RWPE2 (cell line): ENCODE results near the gene DNAJC10.
"Not testable (repeated sequence)": the region's sequence is repeated elsewhere in the genome, so short reads cannot be mapped to it uniquely, and the experiment has no call there.

ENCODE experiments used
- ATAC-seq: fragments of 200-7000 bp; cut with Tn5 transposase; 3 replicates; pipeline ENCODE4 v1.9.1; 2021; ENCODE audit warnings: low read depth
- DNase-seq: peaks from one replicate; pipeline ENCODE4 v3.0.0-alpha.2; 2020; ENCODE audit warnings: low spot score
- H3K27ac ChIP-seq: fragments of 450-650 bp; 2 replicates; pipeline ENCODE4 v1.5.1; 2017; ENCODE audit warnings: mild to moderate bottlenecking; ENCODE audit not compliant: poor library complexity, severe bottlenecking
- H3K27me3 ChIP-seq: fragments of 250-450 bp; sonication (Bioruptor Pico); 2 replicates; pipeline ENCODE4 v1.5.1; 2021; ENCODE audit warnings: mild to moderate bottlenecking, moderate library complexity; ENCODE audit not compliant: insufficient read depth, poor library complexity, severe bottlenecking
- H3K36me3 ChIP-seq: fragments of 250-450 bp; sonication (Bioruptor Pico); 2 replicates; pipeline ENCODE4 v1.5.1; 2020; ENCODE audit warnings: low read depth, mild to moderate bottlenecking, moderate library complexity
- H3K4me1 ChIP-seq: fragments of 250-450 bp; sonication (Bioruptor Pico); 2 replicates; pipeline ENCODE4 v1.5.1; 2021; ENCODE audit warnings: mild to moderate bottlenecking, moderate library complexity; ENCODE audit not compliant: insufficient read depth, poor library complexity, severe bottlenecking
- H3K4me3 ChIP-seq: fragments of 250-450 bp; sonication (Bioruptor Pico); 2 replicates; pipeline ENCODE4 v1.5.1; 2021; ENCODE audit warnings: mild to moderate bottlenecking, moderate library complexity; ENCODE audit not compliant: severe bottlenecking
- H3K9me3 ChIP-seq: fragments of 250-450 bp; sonication (Bioruptor Pico); 2 replicates; pipeline ENCODE4 v1.5.1; 2021; ENCODE audit warnings: mild to moderate bottlenecking, moderate library complexity; ENCODE audit not compliant: severe bottlenecking
- CTCF ChIP-seq: fragments of 450-650 bp; IDR thresholded peaks from one replicate; pipeline ENCODE4 v1.5.1; 2017; ENCODE audit warnings: mild to moderate bottlenecking, moderate library complexity; ENCODE audit not compliant: poor library complexity, severe bottlenecking

The DNAJC10 gene

DNA sequence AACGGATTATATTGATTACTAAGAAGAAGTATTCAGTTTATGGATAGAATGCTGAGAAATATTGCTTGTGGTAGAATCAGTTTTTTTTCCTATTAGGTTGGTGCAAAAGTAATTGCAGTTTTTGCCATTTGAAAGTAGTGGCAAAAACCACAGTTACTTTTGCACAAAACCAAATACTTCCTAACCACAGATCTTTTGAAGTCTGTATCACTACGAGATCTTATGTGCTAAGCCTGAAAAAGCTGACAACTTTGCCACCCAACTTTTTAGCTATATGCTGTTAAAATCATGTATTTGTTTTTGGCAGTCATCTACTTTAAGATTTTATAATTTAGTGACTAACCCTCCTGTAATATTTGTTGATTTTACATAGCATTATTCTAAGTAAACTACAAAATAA lies 24.6 kb downstream of the DNAJC10 start:
- Histone ChIP-seq H3K9me3 (no peaks in the 10 kb centered on the region), H3K4me1 (no peaks in the 10 kb centered on the region), H3K27ac (no peak overlapping the region), H3K4me3 (no peak overlapping the region), H3K27me3 (no peaks in the 10 kb centered on the region), H3K36me3 (peaks cover 94% of the 10 kb centered on the region)
- DNase-seq (no peak), ATAC-seq (no peak)
- no peak for TF ChIP-seq CTCF

GRCh38 chr2:182741620-182742019 lies 25.6 kb downstream of the DNAJC10 start:
- peaks cover 90% of the 10 kb centered on the region for H3K36me3 ChIP-seq
- H3K27me3 ChIP-seq = no peaks in the 10 kb centered on the region
- H3K9me3 ChIP-seq = no peaks in the 10 kb centered on the region
- no peak overlapping the region for H3K4me3 ChIP-seq
- DNase-seq (no peak), ATAC-seq (no peak)
- no peak for TF ChIP-seq CTCF
- no peak overlapping the region for H3K27ac ChIP-seq
- H3K4me1 ChIP-seq = no peaks in the 10 kb centered on the region

- Histone ChIP-seq H3K36me3 (peaks cover 68% of the 10 kb centered on the region), H3K4me3 (no peak overlapping the region), H3K4me1 (no peaks in the 10 kb centered on the region), H3K27me3 (no peaks in the 10 kb centered on the region), H3K27ac (no peak overlapping the region), H3K9me3 (no peaks in the 10 kb centered on the region)
- TF ChIP-seq CTCF = no peak
- DNase-seq (no peak), ATAC-seq (no peak)
Observed at GRCh38 chr2:182744490-182744889, 28.4 kb downstream of the DNAJC10 start.

GRCh38 chr2:182745061-182745460 lies 29.0 kb downstream of the DNAJC10 start:
- no peaks in the 10 kb centered on the region for H3K4me1 ChIP-seq
- no peaks in the 10 kb centered on the region for H3K9me3 ChIP-seq
- DNase-seq (no peak), ATAC-seq (no peak)
- TF ChIP-seq CTCF = no peak
- no peak overlapping the region for H3K27ac ChIP-seq
- no peak overlapping the region for H3K4me3 ChIP-seq
- H3K36me3 ChIP-seq = peaks cover 68% of the 10 kb centered on the region
- H3K27me3 ChIP-seq = no peaks in the 10 kb centered on the region

- not testable (repeated sequence) for DNase-seq, H3K9me3 ChIP-seq, H3K27ac ChIP-seq, H3K4me3 ChIP-seq, H3K4me1 ChIP-seq, ATAC-seq, H3K27me3 ChIP-seq
- peaks cover 68% of the 10 kb centered on the region for H3K36me3 ChIP-seq
Observed at GRCh38 chr2:182745894-182746293, 29.8 kb downstream of the DNAJC10 start.
